Activated T-cell treated with anti-CD3 and anti-CD28 coated beads for 24 hours (primary cell): ENCODE measurements around the gene PLCH2.
A peak's percentile ranks its signal among the peaks of the same experiment; 100 is the strongest.
"Not testable (repeated sequence)": the region's sequence is repeated elsewhere in the genome, so short reads cannot be mapped to it uniquely, and the experiment has no call there.

Experiments used
- DNase-seq: peaks from one replicate; pipeline ENCODE4 v3.0.0-alpha.2; 2020; ENCODE audit warnings: low read depth

Gene PLCH2

GRCh38 chr1:2546515-2547209 is 70.6 kb downstream of the PLCH2 start:
- peak; percentile 77 for DNase-seq

- peak; percentile 35 for DNase-seq
These were observed 71.3 kb downstream of the PLCH2 start for GRCh38 chr1:2547210-2548067.

DNA sequence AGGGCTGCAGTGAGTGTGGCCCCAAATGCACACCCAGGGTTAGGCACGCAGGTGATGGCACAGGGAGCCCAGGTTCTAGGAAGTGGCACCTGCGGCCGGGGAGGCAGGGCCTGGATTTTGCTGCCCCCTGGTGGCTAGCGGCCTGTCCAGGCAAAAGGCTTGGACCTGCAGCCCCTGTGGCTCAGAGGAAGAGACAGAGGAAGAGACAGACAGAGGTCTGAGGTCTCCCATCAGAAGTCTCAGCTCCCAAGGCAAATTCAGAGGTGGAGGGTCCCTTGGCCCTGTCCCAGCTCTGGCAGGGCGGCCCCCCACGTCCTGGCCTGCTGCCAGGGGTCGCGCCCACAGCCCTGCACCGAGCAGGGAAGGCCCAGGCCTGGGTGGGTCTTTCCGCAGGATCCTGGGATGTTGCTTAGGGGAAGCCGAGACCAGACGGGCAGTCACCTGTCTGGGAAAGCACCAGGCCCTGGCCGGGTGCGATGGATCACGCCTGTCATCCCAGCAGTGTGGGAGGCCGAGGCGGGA is 72.0 kb downstream of the PLCH2 start:
- DNase-seq, result peak; percentile 73

DNA sequence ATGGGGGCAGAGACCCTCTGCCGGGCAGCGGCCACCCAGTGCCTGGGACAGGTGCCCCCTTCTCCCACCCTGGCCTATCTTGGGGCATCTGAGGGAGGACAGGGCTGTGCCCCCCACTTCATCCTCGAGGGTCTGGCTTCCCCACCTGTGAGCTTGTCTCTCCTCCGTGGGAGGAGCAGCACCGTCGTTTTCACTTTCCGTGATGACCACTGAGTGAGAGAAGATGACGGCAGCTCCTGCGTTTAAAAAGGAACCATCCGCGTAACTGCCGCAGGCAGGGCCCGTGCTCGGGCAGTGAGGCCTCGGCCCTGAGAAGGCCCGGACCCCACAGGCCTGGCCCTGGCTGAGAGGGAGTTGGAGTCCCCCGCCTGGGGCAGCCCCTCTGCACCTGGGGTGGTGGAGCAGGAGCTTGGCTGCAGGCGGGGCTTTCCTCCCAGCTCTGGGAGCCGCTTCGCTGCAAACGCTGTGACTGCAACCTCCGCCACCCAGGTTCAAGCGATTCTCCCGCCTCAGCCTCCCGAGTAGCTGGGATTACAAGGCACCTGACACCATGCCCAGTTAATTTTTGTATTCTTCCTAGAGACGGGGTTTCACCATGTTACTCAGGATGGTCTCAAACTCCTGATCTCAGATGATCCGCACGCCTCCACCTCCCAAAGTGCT is 73.4 kb downstream of the PLCH2 start:
- not testable (repeated sequence) for DNase-seq

GRCh38 chr1:2550309-2550861 is 74.3 kb downstream of the PLCH2 start:
- not testable (repeated sequence) for DNase-seq

- not testable (repeated sequence) for DNase-seq
These were observed 75.5 kb downstream of the PLCH2 start for GRCh38 chr1:2551544-2551943.

DNA sequence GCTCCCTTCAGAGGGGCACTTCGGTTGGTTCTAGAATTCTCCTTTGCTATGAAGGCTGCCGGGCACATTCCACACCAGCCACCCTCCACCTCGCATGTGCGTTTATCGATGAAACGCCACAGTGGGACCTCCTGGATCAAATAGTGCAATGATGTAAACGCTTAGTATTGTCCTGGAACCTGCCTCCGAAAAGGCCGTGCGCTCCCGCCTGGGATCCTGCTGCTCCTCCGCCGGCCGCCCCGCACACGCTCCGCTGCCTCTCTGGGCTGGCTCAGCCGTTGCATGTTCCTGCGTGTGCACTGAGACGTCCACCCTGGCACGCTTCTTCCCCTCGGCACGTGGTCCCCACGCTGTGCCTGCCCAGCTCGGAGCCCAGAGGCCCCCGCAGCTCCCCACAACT is 76.1 kb downstream of the PLCH2 start:
- no peak for DNase-seq

DNA sequence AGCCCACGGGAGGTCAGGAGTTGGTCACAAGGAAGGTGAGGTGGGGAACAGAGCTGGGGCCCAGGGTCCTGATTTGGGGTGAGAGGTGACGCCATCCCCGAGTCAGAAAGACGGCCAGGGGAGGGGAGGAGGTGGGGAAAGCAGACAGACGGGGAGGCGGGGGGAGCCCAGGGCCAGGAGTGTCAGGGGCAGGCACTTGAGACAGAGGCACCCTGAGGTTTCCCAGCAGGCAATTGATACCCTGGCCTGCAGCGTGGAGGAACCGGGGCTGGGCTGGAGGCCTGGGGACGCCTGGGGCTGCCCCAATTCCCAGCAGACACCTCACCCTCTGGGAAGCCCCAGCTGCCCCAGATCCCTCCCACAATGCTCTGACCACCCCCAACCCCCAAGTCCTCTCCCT is 77.0 kb downstream of the PLCH2 start:
- not testable (repeated sequence) for DNase-seq

DNA sequence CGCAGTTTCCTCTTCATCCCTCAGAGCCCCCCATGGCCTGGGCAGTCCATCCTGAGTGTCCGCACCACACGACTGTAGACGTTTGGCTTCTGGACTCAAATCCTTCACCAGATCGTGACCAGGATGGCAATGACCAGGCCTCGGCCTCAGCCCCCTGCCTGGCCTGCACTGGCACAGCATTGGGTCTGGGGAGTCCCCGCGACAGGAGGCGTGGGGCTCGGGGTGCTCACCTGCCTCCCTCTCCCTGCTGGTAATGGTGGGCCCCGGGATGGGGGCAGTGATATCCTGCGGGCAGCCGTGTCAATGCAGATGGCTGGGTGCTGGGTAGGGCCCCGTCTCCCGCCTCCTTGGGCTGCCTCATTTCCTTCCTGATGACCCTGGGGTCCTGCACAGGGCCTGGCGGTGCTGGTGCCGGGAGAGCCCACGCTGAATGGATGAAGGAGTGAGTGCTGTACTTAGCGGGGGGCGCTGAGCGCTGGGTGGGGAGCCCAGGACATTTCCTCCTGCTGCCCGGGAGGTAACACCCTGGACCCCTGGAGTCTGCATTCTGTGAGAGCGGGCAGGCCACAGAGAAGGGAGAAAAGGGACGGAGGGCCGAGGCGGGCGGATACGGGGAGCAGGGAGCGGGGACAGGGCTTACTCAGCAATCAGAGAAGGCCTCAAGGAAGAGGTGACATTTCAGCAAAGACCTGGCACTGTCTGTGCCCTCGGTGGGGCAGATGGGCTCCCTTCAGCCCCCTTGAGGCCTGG is 78.0 kb downstream of the PLCH2 start:
- DNase-seq, result no peak

DNA sequence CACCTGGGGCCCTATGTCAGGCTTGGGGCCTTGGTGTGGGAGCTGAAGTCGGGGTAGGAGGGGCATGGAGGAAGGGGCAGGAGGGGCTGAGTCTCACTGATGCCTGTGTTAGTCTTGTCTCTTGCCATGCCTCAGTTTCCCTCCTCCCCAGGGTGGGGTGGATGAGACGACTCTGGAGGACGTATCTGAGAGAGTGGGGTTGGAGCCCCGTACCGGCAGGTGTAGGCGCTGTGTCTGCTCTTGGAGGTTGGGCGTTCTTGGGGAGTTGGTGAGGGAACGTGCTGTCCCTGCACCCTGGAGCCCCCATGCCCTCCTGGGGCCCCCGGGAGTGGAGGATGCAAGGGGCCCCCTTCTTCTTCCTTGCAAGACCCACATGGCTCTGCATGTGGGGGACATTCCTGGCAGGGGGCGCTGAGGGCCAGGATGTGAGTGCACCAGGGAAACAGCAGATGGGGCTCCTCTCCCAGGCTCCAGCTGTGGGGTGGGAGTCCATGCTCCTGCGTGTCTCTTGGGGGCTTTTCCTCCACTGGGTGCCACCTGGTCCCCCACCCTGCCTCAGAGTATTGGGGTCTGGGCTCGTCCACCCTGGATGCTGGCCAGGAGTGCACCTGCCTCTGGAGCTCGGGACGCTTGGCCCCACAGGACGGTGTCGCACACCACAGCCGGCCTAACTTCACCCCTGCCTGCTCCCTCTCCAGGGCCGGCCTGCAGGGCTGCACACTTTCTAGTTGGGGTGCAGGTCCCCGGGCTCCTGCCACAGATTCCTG is 78.7 kb downstream of the PLCH2 start:
- peak; percentile 40 for DNase-seq
